HepG2 (cell line): ENCODE results near the gene ZNF227. TPM values are rescaled to one million over a fixed set of nuclear protein-coding genes. Genes with fewer than 3 reads are reported as not detected.
A peak's percentile ranks its signal among the peaks of the same experiment; 100 is the strongest.

Experiments used
- DNMT3B ChIP-seq: conservative IDR thresholded peaks from 2 replicates; pipeline ENCODE4 v1.6.1; 2016; ENCODE audit warnings: missing biosample characterization, control low read depth
- ETV5 ChIP-seq: IDR thresholded peaks from 2 replicates; pipeline ENCODE4 v1.6.1; 2018; ENCODE audit warnings: missing biosample characterization, missing genetic modification reagents, inconsistent platforms, borderline replicate concordance
- FOSL2 ChIP-seq: sonication (generic); formaldehyde crosslinking; IDR thresholded peaks from 2 replicates; pipeline ENCODE4 v1.4.0; 2020; ENCODE audit warnings: missing genetic modification reagents
- GLMP ChIP-seq: sonication (generic); formaldehyde crosslinking; IDR thresholded peaks from 2 replicates; pipeline ENCODE4 v1.9.0; 2021; ENCODE audit warnings: missing genetic modification reagents, mild to moderate bottlenecking, borderline replicate concordance
- KDM1A ChIP-seq: IDR thresholded peaks from 2 replicates; pipeline ENCODE4 v1.6.1; 2016; ENCODE audit warnings: missing compliant biosample characterization
- KMT2A ChIP-seq: sonication (generic); formaldehyde crosslinking; IDR thresholded peaks from 2 replicates; pipeline ENCODE4 v1.4.0; 2020; ENCODE audit warnings: missing genetic modification reagents
- KMT2B ChIP-seq: IDR thresholded peaks from 2 replicates; pipeline ENCODE4 v1.6.1; 2016; ENCODE audit warnings: missing genetic modification reagents, missing compliant biosample characterization
- MEF2D ChIP-seq: sonication (generic); formaldehyde crosslinking; IDR thresholded peaks from 2 replicates; pipeline ENCODE4 v1.5.1; 2020; ENCODE audit warnings: mild to moderate bottlenecking, missing genetic modification reagents
- MIER2 ChIP-seq: IDR thresholded peaks from 2 replicates; pipeline ENCODE4 v1.6.1; 2016; ENCODE audit warnings: missing biosample characterization, missing genetic modification reagents
- NCOA5 ChIP-seq: sonication (generic); formaldehyde crosslinking; IDR thresholded peaks from 2 replicates; pipeline ENCODE4 v1.4.0; 2020; ENCODE audit warnings: missing genetic modification reagents
- NR1H2 ChIP-seq: sonication (generic); formaldehyde crosslinking; IDR thresholded peaks from 2 replicates; pipeline ENCODE4 v1.8.1; 2022; ENCODE audit warnings: low read depth, missing genetic modification reagents, borderline replicate concordance
- PAXIP1 ChIP-seq: sonication (generic); formaldehyde crosslinking; conservative IDR thresholded peaks from 2 replicates; pipeline ENCODE4 v1.4.0; 2020; ENCODE audit warnings: mild to moderate bottlenecking, missing genetic modification reagents, moderate library complexity
- PRDM4 ChIP-seq: sonication (generic); formaldehyde crosslinking; IDR thresholded peaks from 2 replicates; pipeline ENCODE4 v1.9.0; 2021; ENCODE audit warnings: missing genetic modification reagents, borderline replicate concordance
- PRPF4 ChIP-seq: fragments of 200-400 bp; formaldehyde crosslinking; IDR thresholded peaks from 2 replicates; pipeline ENCODE4 v1.6.1; 2016; ENCODE audit warnings: low read length, low read depth; ENCODE audit not compliant: poor library complexity, severe bottlenecking
- SP5 ChIP-seq: IDR thresholded peaks from 2 replicates; pipeline ENCODE4 v1.6.1; 2016; ENCODE audit warnings: low read depth, borderline replicate concordance
- TP53 ChIP-seq: sonication (generic); formaldehyde crosslinking; conservative IDR thresholded peaks from 2 replicates; pipeline ENCODE4 v1.4.0; 2020; ENCODE audit warnings: missing genetic modification reagents
- ZNF275 ChIP-seq: sonication (generic); formaldehyde crosslinking; IDR thresholded peaks from 2 replicates; pipeline ENCODE4 v1.8.0; 2022; ENCODE audit warnings: missing genetic modification reagents, mild to moderate bottlenecking, inconsistent platforms, borderline replicate concordance
- ZNF292 ChIP-seq: sonication (generic); formaldehyde crosslinking; IDR thresholded peaks from 2 replicates; pipeline ENCODE4 v1.8.1; 2022; ENCODE audit warnings: mild to moderate bottlenecking, low read depth, missing genetic modification reagents, borderline replicate concordance
- ZNF629 ChIP-seq: sonication (generic); formaldehyde crosslinking; conservative IDR thresholded peaks from 2 replicates; pipeline ENCODE4 v1.5.0; 2020; ENCODE audit warnings: missing genetic modification reagents
- ZNF7 ChIP-seq: IDR thresholded peaks from 2 replicates; pipeline ENCODE4 v1.6.1; 2016; ENCODE audit warnings: missing biosample characterization, missing genetic modification reagents
- ZNF703 ChIP-seq: sonication (generic); formaldehyde crosslinking; IDR thresholded peaks from 2 replicates; pipeline ENCODE4 v1.5.1; 2020; ENCODE audit warnings: missing genetic modification reagents, mild to moderate bottlenecking, moderate library complexity, borderline replicate concordance
- ZNF784 ChIP-seq: sonication (generic); formaldehyde crosslinking; IDR thresholded peaks from 2 replicates; pipeline ENCODE4 v1.5.1; 2020; ENCODE audit warnings: missing genetic modification reagents, mild to moderate bottlenecking, borderline replicate concordance
- polyA plus RNA-seq, 8 experiments: library from polyadenylated mRNA; depleted of rRNA in 3 of 8; stranded (reverse) in 7 of 8; unstranded in 1 of 8; fragments of >200 nt; fragmentation: Illumina TruSeq in 4 of 8; extraction: Trizol in 4 of 8; gene quantifications; 2 replicates each; pipeline versions ENCODE4 v1.2.1 to v1.2.3, GENCODE V29; 2011 to 2016; ENCODE audit warnings: low read depth in 4 of 8, missing spikeins in 1 of 8, mixed read lengths in 1 of 8; ENCODE audit not compliant: insufficient read depth in 1 of 8
- total RNA-seq, 5 experiments: library from RNA; depleted of rRNA; stranded (reverse); fragments of >200 nt; fragmentation: Illumina TruSeq; extraction: Trizol; gene quantifications; 2 replicates each; pipeline ENCODE4 v1.2.3, GENCODE V29; 2016; ENCODE audit warnings: low read depth in 1 of 5

The ZNF227 gene
- total and polyA plus RNA-seq, 2 of the 13 experiments (the other 11 are each of a cell fraction or from before 2014, with no cell fraction given) = 3.1 to 16.8 TPM

- TF ChIP-seq NR1H2 (CRISPR knock-in tag) (no peak), DNMT3B (CRISPR knock-in tag) (no peak), ZNF275 (CRISPR knock-in tag) (no peak), MEF2D (0 out of 2 replicates have a peak, but pooled peaks have one; percentile 39), KDM1A (CRISPR knock-in tag) (no peak), ZNF292 (CRISPR knock-in tag) (no peak), ZNF629 (no peak), PRPF4 (no peak), KMT2B (0 out of 2 replicates have a peak, but pooled peaks have one; percentile 41), GLMP (CRISPR knock-in tag) (no peak), ZNF703 (CRISPR knock-in tag) (no peak), ZNF784 (CRISPR knock-in tag) (no peak), MIER2 (no peak), ETV5 (no peak; the same call in 1 of the 2 replicates), NCOA5 (CRISPR knock-in tag) (no peak), ZNF7 (no peak), TP53 (CRISPR knock-in tag) (no peak), PRDM4 (CRISPR knock-in tag) (no peak), KMT2A (CRISPR knock-in tag) (no peak), PAXIP1 (peak; percentile 79), SP5 (CRISPR knock-in tag) (no peak), FOSL2 (CRISPR knock-in tag) (0 out of 2 replicates have a peak, but pooled peaks have one; percentile 6)
Observed at GRCh38 chr19:44254496-44254895, 42.2 kb downstream of the ZNF227 start (continued).
